ENCODE results near the gene HAVCR2. TPM values are rescaled to one million over a fixed set of nuclear protein-coding genes. Genes with fewer than 3 reads are reported as not detected.

HAVCR2 gene
- total and polyA plus RNA-seq, 2 experiments from 2014 or later, result 0.49 TPM; not detected in 1

GRCh38 chr5:157137691-157138090 is 28.8 kb upstream of the HAVCR2 start:
- DNase-seq (ENCODE audit: low spot score) (no peak), ATAC-seq (no peak)
- TF ChIP-seq POLR2AphosphoS5 (IDR thresholded peaks at IDR 0.05; ENCODE audit: low read depth) (no peak), EZH2 (IDR thresholded peaks at IDR 0.05; ENCODE audit: low read depth, unreplicated experiment) (no peak), ZNF114 (CRISPR knock-in tag; IDR thresholded peaks at IDR 0.05) (no peak), NANOG (IDR thresholded peaks at IDR 0.05; ENCODE audit: borderline replicate concordance) (no peak), ZNF462 (CRISPR knock-in tag; IDR thresholded peaks at IDR 0.05) (no peak), EZH2phosphoT487 (IDR thresholded peaks at IDR 0.05; ENCODE audit: unreplicated experiment) (no peak), CREB1 (CRISPR knock-in tag; IDR thresholded peaks at IDR 0.05; ENCODE audit: low read depth) (no peak), JUNB (IDR thresholded peaks at IDR 0.05; ENCODE audit: unreplicated experiment) (no peak), ZNF331 (CRISPR knock-in tag; IDR thresholded peaks at IDR 0.05; ENCODE audit: low read depth) (no peak), REST (IDR thresholded peaks at IDR 0.05; ENCODE audit: unreplicated experiment) (no peak), STAT1 (IDR thresholded peaks at IDR 0.05; ENCODE audit: unreplicated experiment) (no peak)
- TF ChIP-seq, protein P1, sequence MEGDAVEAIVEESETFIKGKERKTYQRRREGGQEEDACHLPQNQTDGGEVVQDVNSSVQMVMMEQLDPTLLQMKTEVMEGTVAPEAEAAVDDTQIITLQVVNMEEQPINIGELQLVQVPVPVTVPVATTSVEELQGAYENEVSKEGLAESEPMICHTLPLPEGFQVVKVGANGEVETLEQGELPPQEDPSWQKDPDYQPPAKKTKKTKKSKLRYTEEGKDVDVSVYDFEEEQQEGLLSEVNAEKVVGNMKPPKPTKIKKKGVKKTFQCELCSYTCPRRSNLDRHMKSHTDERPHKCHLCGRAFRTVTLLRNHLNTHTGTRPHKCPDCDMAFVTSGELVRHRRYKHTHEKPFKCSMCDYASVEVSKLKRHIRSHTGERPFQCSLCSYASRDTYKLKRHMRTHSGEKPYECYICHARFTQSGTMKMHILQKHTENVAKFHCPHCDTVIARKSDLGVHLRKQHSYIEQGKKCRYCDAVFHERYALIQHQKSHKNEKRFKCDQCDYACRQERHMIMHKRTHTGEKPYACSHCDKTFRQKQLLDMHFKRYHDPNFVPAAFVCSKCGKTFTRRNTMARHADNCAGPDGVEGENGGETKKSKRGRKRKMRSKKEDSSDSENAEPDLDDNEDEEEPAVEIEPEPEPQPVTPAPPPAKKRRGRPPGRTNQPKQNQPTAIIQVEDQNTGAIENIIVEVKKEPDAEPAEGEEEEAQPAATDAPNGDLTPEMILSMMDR (conservative IDR thresholded peaks at IDR 0.05; ENCODE audit: low read depth in 2 of 2), result no peak
- TF ChIP-seq, protein P2, sequence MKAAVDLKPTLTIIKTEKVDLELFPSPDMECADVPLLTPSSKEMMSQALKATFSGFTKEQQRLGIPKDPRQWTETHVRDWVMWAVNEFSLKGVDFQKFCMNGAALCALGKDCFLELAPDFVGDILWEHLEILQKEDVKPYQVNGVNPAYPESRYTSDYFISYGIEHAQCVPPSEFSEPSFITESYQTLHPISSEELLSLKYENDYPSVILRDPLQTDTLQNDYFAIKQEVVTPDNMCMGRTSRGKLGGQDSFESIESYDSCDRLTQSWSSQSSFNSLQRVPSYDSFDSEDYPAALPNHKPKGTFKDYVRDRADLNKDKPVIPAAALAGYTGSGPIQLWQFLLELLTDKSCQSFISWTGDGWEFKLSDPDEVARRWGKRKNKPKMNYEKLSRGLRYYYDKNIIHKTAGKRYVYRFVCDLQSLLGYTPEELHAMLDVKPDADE (IDR thresholded peaks at IDR 0.05), result no peak
- Histone ChIP-seq H3K4me2 (no peak overlapping the region), H3K4me1 (ENCODE audit: insufficient read depth) (no peaks in the 10 kb centered on the region; the same call in 1 of the 2 replicates), H4K20me1 (replicated peaks; ENCODE audit: insufficient read depth) (0 out of 2 replicates have a peak, but pooled peaks cover 2% of the 10 kb centered on the region), H3K79me2 (replicated peaks; ENCODE audit: insufficient read depth) (peaks cover 36% of the 10 kb centered on the region), H3K36me3 (ENCODE audit: insufficient read depth) (peaks cover 5% of the 10 kb centered on the region), H3K4me3 (no peak overlapping the region), H3K27me3 (ENCODE audit: insufficient read depth) (no peaks in the 10 kb centered on the region), H2AFZ (no peak overlapping the region), H3K9me2 (ENCODE audit: insufficient read depth) (no peaks in the 10 kb centered on the region), H3K27ac (ENCODE audit: low read depth) (no peak overlapping the region), H3F3A (replicated peaks; ENCODE audit: low read depth) (no peaks in the 10 kb centered on the region)
- no peak overlapping the region for H3K4me3 Mint-ChIP-seq
- H3K36me3 Mint-ChIP-seq (ENCODE audit: low read depth), result peaks cover 35% of the 10 kb centered on the region
- peaks cover 5% of the 10 kb centered on the region; the same call in 2 of the 3 replicates for H3K4me1 Mint-ChIP-seq
- peaks cover 1% of the 10 kb centered on the region for H3K27me3 Mint-ChIP-seq (ENCODE audit: insufficient read depth, low read depth, poor library complexity)
- no peaks in the 10 kb centered on the region for H3K9me3 Mint-ChIP-seq
- H3K27ac Mint-ChIP-seq, result no peak overlapping the region

All from GM23338 (cell line).